H1 (cell line): ENCODE results near the gene LRRC43. TPM values are rescaled to one million over a fixed set of nuclear protein-coding genes. Genes with fewer than 3 reads are reported as not detected.

Source experiments
- CTCF ChIA-PET: fragments of 300-600 bp; sonication (Branson Sonifier 250); formaldehyde crosslinking; loops from one replicate; lab custom pipeline; 2021; ENCODE audit not compliant: partially characterized antibody; lab: Charles Lee
- POLR2A ChIA-PET: fragments of 300-600 bp; sonication (Branson Sonifier 250); formaldehyde crosslinking; loops from one replicate; lab custom pipeline; 2021; ENCODE audit warnings: inconsistent platforms; ENCODE audit not compliant: partially characterized antibody; lab: Charles Lee
- DNase-seq, 2 experiments: peaks; one replicate each; pipeline versions ENCODE4 v3.0.0 to v3.0.0-alpha.2; 2010 to 2022; ENCODE audit warnings: low spot score in 2 of 2, low read depth in 1 of 2, mixed read lengths in 1 of 2
- FAIRE-seq: peaks from 2 replicates; lab custom pipeline; 2011; peaks lifted over from hg19 to GRCh38; lab: Jason Lieb, UNC
- H2AFZ ChIP-seq: 2 replicates; pipeline ENCODE4 v1.8.1; 2012; ENCODE audit warnings: low read length, inconsistent platforms
- H2AK5ac ChIP-seq: 2 replicates; pipeline ENCODE4 v1.6.1; 2013; ENCODE audit warnings: low read depth, low read length
- H2BK120ac ChIP-seq: replicated peaks from 2 replicates; pipeline ENCODE3; 2013; ENCODE audit warnings: low read depth, low read length, inconsistent platforms
- H2BK12ac ChIP-seq: 2 replicates; pipeline ENCODE4 v1.6.1; 2013; ENCODE audit warnings: low read depth, low read length
- H2BK15ac ChIP-seq: 2 replicates; pipeline ENCODE4 v1.6.1; 2013; ENCODE audit warnings: low read length
- H2BK20ac ChIP-seq: 2 replicates; pipeline ENCODE4 v1.6.1; 2013; ENCODE audit warnings: low read length
- H2BK5ac ChIP-seq: 2 replicates; pipeline ENCODE4 v1.6.1; 2013; ENCODE audit warnings: low read depth, low read length
- H3K14ac ChIP-seq: 2 replicates; pipeline ENCODE4 v1.6.1; 2013; ENCODE audit warnings: inconsistent platforms; ENCODE audit not compliant: insufficient read length
- H3K18ac ChIP-seq: 2 replicates; pipeline ENCODE4 v1.6.1; 2013; ENCODE audit warnings: low read length; ENCODE audit errors: extremely low read depth
- H3K23ac ChIP-seq: 2 replicates; pipeline ENCODE4 v1.6.1; 2013; ENCODE audit warnings: inconsistent platforms; ENCODE audit not compliant: insufficient read length
- H3K23me2 ChIP-seq: 2 replicates; pipeline ENCODE4 v1.6.1; 2013; ENCODE audit warnings: low read depth, low read length
- H3K27ac ChIP-seq: 2 replicates; pipeline ENCODE4 v1.6.1; 2011; ENCODE audit warnings: low read depth, low read length, inconsistent platforms
- H3K27me3 ChIP-seq, 4 experiments: replicated peaks in 1 of 4; 1 replicate in 1 of 4; 2 replicates in 3 of 4; pipeline versions ENCODE4 v1.6.1 to v1.8.1; 2011 to 2013; ENCODE audit warnings: low read length in 3 of 4, mild to moderate bottlenecking in 3 of 4, inconsistent platforms in 2 of 4, mixed read lengths in 2 of 4, moderate library complexity in 1 of 4; ENCODE audit not compliant: control insufficient read depth in 3 of 4, insufficient read depth in 3 of 4; ENCODE audit errors: extremely low read depth in 1 of 4
- H3K36me3 ChIP-seq, 4 experiments: 2 replicates each; pipeline versions ENCODE4 v1.6.1 to v1.8.1; 2011 to 2013; ENCODE audit warnings: mild to moderate bottlenecking in 4 of 4, low read length in 3 of 4, moderate library complexity in 2 of 4, control low read depth in 1 of 4, inconsistent platforms in 1 of 4; ENCODE audit not compliant: insufficient read depth in 4 of 4, control insufficient read depth in 2 of 4
- H3K4ac ChIP-seq: replicated peaks from 2 replicates; pipeline ENCODE3; 2013; ENCODE audit warnings: low read length, low read depth, mixed read lengths, inconsistent platforms; ENCODE audit not compliant: insufficient read length
- H3K4me1 ChIP-seq, 4 experiments: replicated peaks in 1 of 4; 1 replicate in 1 of 4; 2 replicates in 3 of 4; pipeline versions ENCODE4 v1.6.1 to v1.8.1; 2011 to 2013; ENCODE audit warnings: low read length in 3 of 4, inconsistent platforms in 2 of 4, mixed read lengths in 1 of 4; ENCODE audit not compliant: insufficient read depth in 4 of 4, control insufficient read depth in 3 of 4
- H3K4me2 ChIP-seq, 2 experiments: 2 replicates each; pipeline versions ENCODE4 v1.6.1 to v1.8.1; 2011 to 2013; ENCODE audit warnings: low read depth in 2 of 2, low read length in 2 of 2, control low read depth in 1 of 2, inconsistent platforms in 1 of 2, mild to moderate bottlenecking in 1 of 2; ENCODE audit not compliant: insufficient read depth in 1 of 2
- H3K4me3 ChIP-seq, 4 experiments: fragments of 200-600, 300-600 bp in 1 of 4; sonication (generic), shearing (Covaris generic), sonication (Bioruptor Twin) in 1 of 4; 2 replicates each; pipeline versions ENCODE4 v1.5.1 to v1.8.1; 2011 to 2016; ENCODE audit warnings: low read length in 4 of 4, low read depth in 3 of 4, control low read depth in 2 of 4, inconsistent platforms in 2 of 4, mild to moderate bottlenecking in 2 of 4, mixed read lengths in 1 of 4, moderate library complexity in 1 of 4; ENCODE audit not compliant: insufficient read depth in 2 of 4; ENCODE audit errors: extremely low read depth in 1 of 4
- H3K56ac ChIP-seq: replicated peaks from 2 replicates; pipeline ENCODE3; 2013; ENCODE audit warnings: low read depth, mild to moderate bottlenecking, mixed read lengths, low read length, inconsistent platforms; ENCODE audit not compliant: insufficient read length
- H3K79me1 ChIP-seq: 2 replicates; pipeline ENCODE4 v1.6.1; 2013; ENCODE audit warnings: low read depth, low read length, control low read depth
- H3K79me2 ChIP-seq, 2 experiments: 2 replicates each; pipeline versions ENCODE4 v1.6.1 to v1.8.1; 2012 to 2013; ENCODE audit warnings: low read length in 2 of 2, mild to moderate bottlenecking in 2 of 2, inconsistent platforms in 1 of 2; ENCODE audit not compliant: insufficient read depth in 2 of 2, control insufficient read depth in 1 of 2
- H3K9ac ChIP-seq, 4 experiments: replicated peaks in 1 of 4; 1 replicate in 1 of 4; 2 replicates in 3 of 4; pipeline versions ENCODE4 v1.6.1 to v1.8.1; 2011 to 2013; ENCODE audit warnings: low read depth in 3 of 4, low read length in 3 of 4, control low read depth in 2 of 4, mild to moderate bottlenecking in 2 of 4, moderate library complexity in 2 of 4, inconsistent platforms in 1 of 4; ENCODE audit errors: extremely low read depth in 1 of 4
- H3K9me3 ChIP-seq, 2 experiments: 2 replicates each; pipeline versions ENCODE4 v1.6.1 to v1.8.1; 2012 to 2013; ENCODE audit warnings: mild to moderate bottlenecking in 2 of 2, moderate library complexity in 2 of 2, control low read depth in 1 of 2, inconsistent platforms in 1 of 2, low read depth in 1 of 2, low read length in 1 of 2, mixed read lengths in 1 of 2; ENCODE audit not compliant: insufficient read depth in 2 of 2
- H4K20me1 ChIP-seq, 2 experiments: replicated peaks in 1 of 2; 2 replicates each; pipeline versions ENCODE3 to v1.8.1; 2011 to 2013; ENCODE audit warnings: inconsistent platforms in 2 of 2, low read length in 2 of 2, mild to moderate bottlenecking in 1 of 2; ENCODE audit not compliant: insufficient read depth in 2 of 2, control insufficient read depth in 1 of 2
- H4K5ac ChIP-seq: 2 replicates; pipeline ENCODE4 v1.6.1; 2013; ENCODE audit warnings: low read length, low read depth, mixed read lengths, inconsistent platforms; ENCODE audit not compliant: insufficient read length
- H4K8ac ChIP-seq: 2 replicates; pipeline ENCODE4 v1.8.0; 2013; ENCODE audit warnings: mild to moderate bottlenecking, moderate library complexity, low read length, inconsistent platforms; ENCODE audit not compliant: insufficient read depth; ENCODE audit errors: extremely low read depth
- H4K91ac ChIP-seq: replicated peaks from 2 replicates; pipeline ENCODE3; 2013; ENCODE audit warnings: low read length, mixed read lengths, inconsistent platforms; ENCODE audit not compliant: insufficient read length
- SAP30 ChIP-seq: fragments of 300-600 bp; sonication (generic); IDR thresholded peaks from 2 replicates; pipeline ENCODE4 v1.7.1; 2012; ENCODE audit warnings: low read length, moderate library complexity, mild to moderate bottlenecking, inconsistent platforms; ENCODE audit not compliant: insufficient read depth, insufficient replicate concordance
- WGBS, 2 experiments: shearing (Covaris generic) in 1 of 2; methylation state at CpG; one replicate each; pipeline versions ENCODE4 v1.1.6 to v1.1.7; 2013 to 2015; ENCODE audit warnings: low lambda C conversion rate in 2 of 2, mixed read lengths in 2 of 2, inconsistent platforms in 1 of 2, low coverage in 1 of 2, missing lambda C conversion rate in 1 of 2; ENCODE audit not compliant: insufficient replicate concordance in 2 of 2, insufficient coverage in 1 of 2, insufficient read length in 1 of 2; ENCODE audit errors: extremely low coverage in 1 of 2, missing lambda C conversion rate in 1 of 2; 5-methylcytosine and 5-hydroxymethylcytosine counted together
- polyA plus RNA-seq, 7 experiments: library from polyadenylated mRNA; depleted of rRNA in 3 of 7; stranded (reverse) in 5 of 7; unstranded in 2 of 7; fragments of >200 nt in 5 of 7; fragments of 200-250 nt in 2 of 7; gene quantifications; 1 replicate in 5 of 7; 2 replicates in 1 of 7; 4 replicates in 1 of 7; pipeline versions ENCODE4 v1.2.1 to v1.2.3, GENCODE V29; 2011 to 2013; ENCODE audit warnings: missing spikeins in 2 of 7, mixed read lengths in 2 of 7
- total RNA-seq: library from RNA; stranded (reverse); fragmentation: NEBNext Ultra II Directional; extraction: Animal tissue kit (Norgen Biotek cat#: 25700); gene quantifications from 2 replicates; pipeline ENCODE4 v1.2.1, GENCODE V29; 2021

Gene LRRC43
- total and polyA plus RNA-seq, 2 of the 8 experiments (the other 6 are each of a cell fraction or from before 2014, with no cell fraction given), result 0.35 to 0.44 TPM

- FAIRE-seq (no peak), DNase-seq (no peak)
- Histone ChIP-seq H2BK15ac (no peak overlapping the region), H3K4me2 (no peak overlapping the region), H3K36me3 (no peaks in the 10 kb centered on the region), H2BK5ac (no peak overlapping the region), H3K14ac (no peak overlapping the region), H3K4me3 (no peak overlapping the region), H4K5ac (no peak overlapping the region), H3K23me2 (no peaks in the 10 kb centered on the region), H2BK120ac (no peak overlapping the region), H2AFZ (no peak overlapping the region), H3K18ac (no peak overlapping the region), H2BK20ac (no peak overlapping the region), H4K8ac (no peak overlapping the region), H3K27ac (no peak overlapping the region), H3K56ac (no peak overlapping the region), H3K9me3 (no peaks in the 10 kb centered on the region), H4K91ac (no peak overlapping the region), H3K4me1 (no peaks in the 10 kb centered on the region; a peak in 1 of 7 replicates), H3K23ac (no peak overlapping the region), H3K79me1 (no peaks in the 10 kb centered on the region), H4K20me1 (no peaks in the 10 kb centered on the region), H3K4ac (no peak overlapping the region), H3K79me2 (no peaks in the 10 kb centered on the region), H3K9ac (no peak overlapping the region), H3K27me3 (no peaks in the 10 kb centered on the region), H2AK5ac (no peak overlapping the region), H2BK12ac (no peak overlapping the region)
- POLR2A ChIA-PET, result interaction anchor here (1.0 kb wide), 1 partner anchor 31 kb away, joined by 3 read pairs; no protein-coding TSS in a partner anchor
- TF ChIP-seq SAP30, result no peak
- CTCF ChIA-PET, result interaction anchor here (1.3 to 2.5 kb wide), 3 partner anchors 24 to 29 kb away, joined by 3 to 7 read pairs (median 6); no protein-coding TSS in a partner anchor
- WGBS, 2 experiments, result 90% methylated on average over 7 of the region's 8 CpGs; no CpG with 5 or more reads in 1 of the 2 experiments
Observed at GRCh38 chr12:122161682-122162081, 21.2 kb upstream of the LRRC43 start.
